BLaER1 (cell line): ENCODE measurements around the gene LTV1.
"Not testable (repeated sequence)": the region's sequence is repeated elsewhere in the genome, so short reads cannot be mapped to it uniquely, and the experiment has no call there.

Source experiments
- H3K27ac ChIP-seq: shearing (Covaris generic); formaldehyde crosslinking; 2 replicates; pipeline ENCODE4 v1.8.1; 2022
- H3K27me3 ChIP-seq: shearing (Covaris generic); formaldehyde crosslinking; 2 replicates; pipeline ENCODE4 v1.8.1; 2022
- H3K36me3 ChIP-seq: shearing (Covaris generic); formaldehyde crosslinking; 2 replicates; pipeline ENCODE4 v1.8.1; 2022
- H3K4me1 ChIP-seq: shearing (Covaris generic); formaldehyde crosslinking; 2 replicates; pipeline ENCODE4 v1.8.1; 2022
- H3K4me2 ChIP-seq: shearing (Covaris generic); formaldehyde crosslinking; 2 replicates; pipeline ENCODE4 v1.8.1; 2022
- H3K4me3 ChIP-seq: shearing (Covaris generic); formaldehyde crosslinking; 2 replicates; pipeline ENCODE4 v1.8.1; 2022
- H3K9ac ChIP-seq: shearing (Covaris generic); formaldehyde crosslinking; 2 replicates; pipeline ENCODE4 v1.8.1; 2022
- H3K9me3 ChIP-seq: shearing (Covaris generic); formaldehyde crosslinking; 2 replicates; pipeline ENCODE4 v1.8.1; 2022
- H4K20me1 ChIP-seq: shearing (Covaris generic); formaldehyde crosslinking; 2 replicates; pipeline ENCODE4 v1.8.1; 2022
- Cebpa-rat ChIP-seq: shearing (Covaris generic); IDR thresholded peaks from 2 replicates; pipeline ENCODE4 v1.8.1; 2022

LTV1 gene

DNA sequence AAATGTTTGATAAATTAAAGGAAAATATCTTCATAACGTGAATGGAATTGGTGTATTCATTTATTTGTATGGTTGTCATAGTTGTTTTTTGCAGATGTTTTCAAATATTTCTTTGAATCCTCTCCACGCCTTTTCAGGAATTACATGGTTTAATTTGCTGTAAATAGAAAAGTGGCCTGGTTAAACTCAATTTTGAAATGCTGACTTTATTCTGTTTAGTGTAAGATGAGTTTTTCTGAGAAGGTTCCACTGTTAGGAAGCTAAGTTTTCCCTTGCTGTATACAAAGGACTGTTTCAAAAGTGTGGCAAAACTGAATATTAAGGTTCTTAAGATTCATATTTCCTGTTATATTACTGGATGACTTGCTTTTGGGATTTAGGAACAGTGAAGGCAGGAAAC, 20.6 kb downstream of the LTV1 start:
- H3K9ac ChIP-seq = no peak overlapping the region
- no peak overlapping the region for H3K27ac ChIP-seq
- no peaks in the 10 kb centered on the region for H3K27me3 ChIP-seq
- H3K36me3 ChIP-seq = peaks cover 76% of the 10 kb centered on the region
- H4K20me1 ChIP-seq = peaks cover 7% of the 10 kb centered on the region; the same call in 1 of the 2 replicates
- H3K4me2 ChIP-seq = no peak overlapping the region
- no peak overlapping the region for H3K4me3 ChIP-seq
- peaks cover 11% of the 10 kb centered on the region for H3K9me3 ChIP-seq
- H3K4me1 ChIP-seq = no peaks in the 10 kb centered on the region
- TF ChIP-seq Cebpa-rat = no peak

DNA sequence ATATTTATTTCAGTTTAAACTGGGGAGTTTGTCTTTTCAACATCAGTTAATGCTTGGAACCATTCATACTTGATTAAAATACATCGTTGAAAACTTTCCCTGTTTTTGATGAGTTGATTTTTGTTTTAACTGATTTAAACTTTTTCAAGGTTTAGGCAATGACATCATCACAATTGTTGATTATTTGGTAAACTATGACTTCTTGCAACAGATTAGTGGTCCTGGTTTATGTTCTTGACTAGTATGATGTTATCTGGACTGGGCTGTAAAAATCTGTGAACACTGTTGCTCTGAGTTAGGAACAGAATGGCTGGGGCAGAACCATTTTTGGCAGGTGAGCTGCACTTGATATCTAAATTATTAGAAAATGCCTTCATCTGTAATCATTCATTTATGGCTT, 21.1 kb downstream of the LTV1 start, which contains the start of gene ZC2HC1B:
ZC2HC1B (plus strand) TSS at position 241 of the 400 bp plus-strand sequence; CDS start at position 307, 66 bp downstream.
- H3K9me3 ChIP-seq = peaks cover 13% of the 10 kb centered on the region
- H3K36me3 ChIP-seq = peaks cover 72% of the 10 kb centered on the region
- H3K4me3 ChIP-seq = no peak within 1 kb of the TSS
- H3K4me1 ChIP-seq = no peaks in the 10 kb centered on the region
- no peak for TF ChIP-seq Cebpa-rat
- no peak within 1 kb of the TSS for H3K9ac ChIP-seq
- H3K4me2 ChIP-seq = no peak within 1 kb of the TSS
- peaks cover 7% of the 10 kb centered on the region; the same call in 1 of the 2 replicates for H4K20me1 ChIP-seq
- H3K27me3 ChIP-seq = no peaks in the 10 kb centered on the region
- H3K27ac ChIP-seq = no peak within 1 kb of the TSS

DNA sequence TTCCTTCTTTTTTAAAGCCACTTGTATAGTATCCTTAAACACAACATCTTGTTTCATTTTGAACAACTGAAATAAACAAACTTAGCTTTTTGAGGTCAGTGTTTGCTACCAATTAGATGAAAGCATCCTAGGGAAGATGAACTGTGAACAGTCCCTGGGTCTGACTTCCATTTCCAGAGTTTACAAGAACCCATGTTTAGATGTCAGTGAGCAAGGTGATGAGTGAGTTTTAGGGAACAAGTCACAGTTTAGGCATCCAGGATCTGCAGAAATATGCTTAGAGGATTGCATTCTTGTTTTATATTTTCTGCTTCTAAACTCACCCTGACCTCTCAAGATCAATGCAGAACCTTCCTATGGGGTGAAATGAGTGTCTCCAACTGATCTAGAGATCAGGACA, 24.1 kb downstream of the LTV1 start:
- Histone ChIP-seq H3K9ac (no peak overlapping the region), H3K4me1 (no peaks in the 10 kb centered on the region), H3K4me3 (no peak overlapping the region), H3K4me2 (no peak overlapping the region), H3K27ac (no peak overlapping the region), H3K9me3 (peaks cover 16% of the 10 kb centered on the region), H3K27me3 (no peaks in the 10 kb centered on the region), H3K36me3 (peaks cover 41% of the 10 kb centered on the region), H4K20me1 (no peaks in the 10 kb centered on the region)
- TF ChIP-seq Cebpa-rat = no peak

DNA sequence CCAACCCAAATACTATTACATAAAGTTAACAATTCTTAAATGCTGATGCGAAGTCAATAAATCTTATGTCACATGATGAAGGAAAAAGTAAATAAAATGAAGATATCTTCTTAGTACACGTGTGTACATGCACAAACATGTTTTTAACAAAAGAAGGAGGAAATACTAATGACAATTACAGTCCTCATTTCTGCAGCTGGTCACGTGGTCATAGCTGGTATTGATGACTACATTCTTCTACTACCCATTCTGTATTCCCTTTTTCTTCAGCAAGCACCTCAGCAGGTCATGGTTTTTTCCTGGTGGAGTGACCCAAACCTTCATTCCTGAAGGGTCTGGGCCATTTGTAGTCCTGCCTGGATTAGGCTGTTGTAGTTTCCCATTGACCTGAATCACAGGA, 25.7 kb downstream of the LTV1 start:
- H3K9me3 ChIP-seq = peaks cover 16% of the 10 kb centered on the region
- not testable (repeated sequence) for H3K27me3 ChIP-seq

DNA sequence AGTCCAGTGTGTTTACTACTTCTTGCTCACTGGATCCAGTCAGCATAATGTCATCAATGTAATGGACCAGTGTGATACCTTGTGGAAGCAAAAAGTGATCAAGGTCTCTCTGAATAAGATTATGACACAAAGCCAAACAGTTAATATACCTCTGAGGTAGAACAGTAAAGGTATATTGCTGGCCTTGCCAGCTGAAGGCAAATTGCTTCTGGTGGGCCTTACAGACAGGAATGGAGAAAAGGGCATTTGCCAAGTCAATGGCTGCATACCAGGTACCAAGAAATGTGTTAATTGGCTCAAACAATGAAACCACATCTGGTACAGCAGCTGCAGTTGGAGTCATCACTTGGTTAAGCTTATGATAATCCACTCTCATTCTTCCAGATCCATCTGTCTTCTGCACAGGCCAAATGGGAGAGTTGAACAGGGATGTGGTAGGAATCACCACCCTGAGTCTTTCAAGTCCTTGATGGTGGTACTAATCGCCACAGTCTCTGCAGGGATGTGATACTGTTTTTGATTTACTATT, 28.1 kb downstream of the LTV1 start:
- H4K20me1 ChIP-seq, H3K9ac ChIP-seq, H3K36me3 ChIP-seq, H3K4me2 ChIP-seq, H3K4me1 ChIP-seq, H3K4me3 ChIP-seq, H3K27ac ChIP-seq, H3K27me3 ChIP-seq: not testable (repeated sequence)
- H3K9me3 ChIP-seq = peaks cover 31% of the 10 kb centered on the region

More for the DNA sequence above, 25.7 kb downstream of the LTV1 start:
- H3K4me1 ChIP-seq, H3K27ac ChIP-seq, H3K4me3 ChIP-seq, H3K4me2 ChIP-seq, H4K20me1 ChIP-seq, H3K9ac ChIP-seq: not testable (repeated sequence)
- H3K36me3 ChIP-seq = peaks cover 26% of the 10 kb centered on the region

DNA sequence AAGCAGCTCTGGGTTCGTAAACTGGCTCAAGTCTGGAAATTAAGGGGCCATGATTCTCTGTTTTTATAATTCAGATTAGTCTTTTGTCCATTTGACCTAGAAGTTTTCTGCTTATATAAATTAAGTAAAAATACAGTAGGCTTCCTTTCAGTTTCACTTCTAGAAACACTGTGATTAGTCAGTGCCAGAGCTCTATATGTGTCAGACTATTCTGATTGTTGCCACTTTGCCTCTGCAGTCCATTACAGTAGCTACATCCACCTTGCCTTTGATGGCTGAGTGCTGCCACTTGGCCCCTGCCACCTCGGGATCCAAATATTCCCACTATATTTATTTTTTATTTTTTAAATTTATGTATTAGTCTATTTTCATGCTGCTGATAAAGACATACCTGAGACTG, 29.1 kb downstream of the LTV1 start:
- H3K27ac ChIP-seq = no peak overlapping the region
- H3K9me3 ChIP-seq = peaks cover 32% of the 10 kb centered on the region
- no peak overlapping the region for H3K4me3 ChIP-seq
- no peaks in the 10 kb centered on the region for H3K27me3 ChIP-seq
- TF ChIP-seq Cebpa-rat = no peak
- no peak overlapping the region for H3K4me2 ChIP-seq
- H3K9ac ChIP-seq = no peak overlapping the region
- H3K36me3 ChIP-seq = no peaks in the 10 kb centered on the region
- H3K4me1 ChIP-seq = no peaks in the 10 kb centered on the region
- no peaks in the 10 kb centered on the region for H4K20me1 ChIP-seq

DNA sequence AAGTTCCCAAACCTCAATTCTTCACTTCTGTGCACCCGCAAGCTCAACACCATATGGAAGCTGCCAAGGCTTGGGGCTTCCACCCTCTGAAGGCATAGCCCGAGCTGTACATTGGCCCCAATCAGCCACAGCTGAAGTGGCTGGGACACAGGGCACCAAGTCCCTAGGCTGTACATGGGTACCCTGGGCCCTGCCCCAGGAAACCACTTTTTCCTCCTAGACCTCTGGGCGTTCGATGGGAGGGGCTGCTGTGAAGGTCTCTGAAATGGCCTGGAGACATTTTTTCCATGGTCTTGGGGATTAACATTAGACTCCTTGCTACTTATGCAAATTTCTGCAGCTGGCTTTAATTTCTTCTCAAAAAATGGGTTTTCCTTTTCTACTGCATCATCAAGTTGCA, 30.5 kb downstream of the LTV1 start:
- H3K9me3 ChIP-seq = peaks cover 28% of the 10 kb centered on the region
- H3K27ac ChIP-seq, H3K9ac ChIP-seq, H3K36me3 ChIP-seq, H3K4me1 ChIP-seq, H3K4me3 ChIP-seq, H4K20me1 ChIP-seq, H3K27me3 ChIP-seq, H3K4me2 ChIP-seq: not testable (repeated sequence)

DNA sequence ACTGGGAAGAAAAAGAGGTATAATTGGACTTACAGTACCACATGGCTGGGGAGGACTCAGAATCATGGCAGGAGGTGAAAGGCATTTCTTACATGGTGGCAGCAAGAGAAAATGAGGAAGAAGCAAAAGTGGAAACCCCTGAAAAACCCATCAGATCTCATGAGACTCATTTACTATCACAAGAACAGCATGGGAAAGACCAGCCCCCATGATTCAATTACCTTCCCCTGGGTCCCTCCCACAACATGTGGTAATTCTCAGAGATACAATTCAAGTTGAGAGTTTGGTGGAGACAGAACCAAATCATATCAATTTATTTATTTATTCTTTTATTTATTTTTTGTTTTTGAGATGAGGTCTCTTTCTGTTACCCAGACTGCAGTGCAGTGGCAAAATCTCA, 31.4 kb downstream of the LTV1 start:
- H3K36me3 ChIP-seq, H3K4me3 ChIP-seq, H3K4me2 ChIP-seq, H3K9ac ChIP-seq, H3K4me1 ChIP-seq, H3K27ac ChIP-seq, H4K20me1 ChIP-seq, H3K27me3 ChIP-seq: not testable (repeated sequence)
- H3K9me3 ChIP-seq = peaks cover 22% of the 10 kb centered on the region

DNA sequence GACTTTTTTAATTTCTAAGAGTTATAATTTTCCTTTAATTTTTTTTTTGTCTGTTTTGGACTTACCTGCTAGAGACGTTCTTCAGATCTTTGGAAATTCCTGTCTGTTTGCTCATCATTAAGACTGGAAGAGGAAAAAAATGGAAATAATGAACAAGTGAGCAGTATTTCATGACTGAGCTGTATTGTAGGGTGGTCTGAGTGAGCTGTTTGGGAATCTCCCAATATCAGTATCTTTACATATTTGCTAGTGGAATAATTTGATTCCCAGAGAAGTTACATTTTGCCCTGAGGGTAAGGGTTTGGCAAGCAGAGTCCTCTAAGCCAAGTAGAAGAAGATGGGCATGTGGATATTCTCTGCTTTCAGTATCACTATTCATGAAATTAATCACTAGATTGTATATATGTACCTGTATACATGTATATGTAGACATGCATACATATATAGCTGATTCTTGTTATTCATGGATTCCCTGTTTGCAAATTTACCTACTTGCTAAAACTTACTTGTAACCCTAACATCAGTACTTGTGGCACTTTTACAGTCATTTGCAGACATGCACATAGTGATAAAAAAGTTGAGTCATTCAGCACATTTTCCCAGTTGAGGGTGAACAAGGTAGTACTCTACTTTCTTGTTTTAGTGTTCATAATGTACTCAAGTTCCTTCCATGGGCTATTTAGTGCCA, 34.6 kb downstream of the LTV1 start:
- H3K4me2 ChIP-seq = no peak overlapping the region
- H3K4me1 ChIP-seq = no peaks in the 10 kb centered on the region
- H3K27me3 ChIP-seq = no peaks in the 10 kb centered on the region
- H3K36me3 ChIP-seq = no peaks in the 10 kb centered on the region
- H3K4me3 ChIP-seq = no peak overlapping the region
- H3K9me3 ChIP-seq = peaks cover 22% of the 10 kb centered on the region
- no peak for TF ChIP-seq Cebpa-rat
- no peaks in the 10 kb centered on the region for H4K20me1 ChIP-seq
- H3K27ac ChIP-seq = no peak overlapping the region
- no peak overlapping the region for H3K9ac ChIP-seq

DNA sequence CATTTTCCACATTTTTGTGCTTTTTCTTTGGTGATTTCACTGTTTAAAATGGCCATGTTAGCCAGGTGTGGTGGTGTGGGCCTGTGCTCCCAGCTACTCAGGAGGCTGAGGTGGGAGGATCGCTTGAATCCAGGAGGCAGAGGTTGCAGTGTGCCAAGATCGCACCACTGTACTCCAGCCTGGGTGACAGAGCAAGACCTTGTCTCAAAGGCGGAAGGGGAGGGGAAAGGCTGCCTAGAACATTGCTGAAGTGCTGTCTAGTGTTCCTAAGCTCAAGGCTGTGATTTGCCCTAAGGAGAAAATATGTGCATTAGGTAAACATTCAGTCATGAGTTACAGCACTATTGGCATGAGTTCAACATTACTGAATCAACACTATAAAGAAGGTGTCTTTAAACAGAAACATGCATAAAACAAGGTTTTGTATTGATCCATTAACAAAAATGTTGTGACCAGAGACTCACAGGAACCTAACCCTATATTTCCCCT, 35.2 kb downstream of the LTV1 start:
- H3K27ac ChIP-seq = no peak overlapping the region
- peaks cover 22% of the 10 kb centered on the region for H3K9me3 ChIP-seq
- no peaks in the 10 kb centered on the region for H3K27me3 ChIP-seq
- no peak for TF ChIP-seq Cebpa-rat
- no peak overlapping the region for H3K9ac ChIP-seq
- H3K4me1 ChIP-seq = no peaks in the 10 kb centered on the region
- H4K20me1 ChIP-seq = no peaks in the 10 kb centered on the region
- H3K4me3 ChIP-seq = no peak overlapping the region
- H3K4me2 ChIP-seq = no peak overlapping the region
- H3K36me3 ChIP-seq = no peaks in the 10 kb centered on the region

DNA sequence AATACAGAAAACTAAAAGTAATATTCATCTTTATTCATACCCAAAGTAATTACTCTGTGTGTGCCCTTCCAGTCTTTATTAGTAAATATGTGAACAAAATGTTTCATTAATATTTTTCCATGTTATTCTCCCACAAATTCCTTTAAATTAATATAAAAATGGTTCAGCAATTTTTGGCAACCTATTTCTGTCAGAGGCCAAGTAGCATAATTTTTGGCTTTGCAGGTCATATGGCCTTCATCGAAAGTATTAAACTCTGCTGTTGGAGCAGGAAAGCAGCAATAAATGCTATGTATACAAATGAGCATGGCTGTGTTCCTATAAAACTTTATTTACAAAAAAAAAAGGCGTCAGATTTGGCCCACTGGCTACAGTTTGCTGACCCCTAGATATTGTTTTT, 37.3 kb downstream of the LTV1 start:
- Histone ChIP-seq H3K9ac (no peak overlapping the region), H3K27me3 (no peaks in the 10 kb centered on the region), H3K4me1 (no peaks in the 10 kb centered on the region), H3K27ac (no peak overlapping the region), H3K36me3 (no peaks in the 10 kb centered on the region), H3K4me2 (no peak overlapping the region), H3K9me3 (peaks cover 15% of the 10 kb centered on the region), H3K4me3 (no peak overlapping the region), H4K20me1 (no peaks in the 10 kb centered on the region)
- no peak for TF ChIP-seq Cebpa-rat
